ENCODE measurements around the gene CYP4Z1. TPM values are rescaled to one million over a fixed set of nuclear protein-coding genes. Genes with fewer than 3 reads are reported as not detected.
"Not testable (repeated sequence)": the region's sequence is repeated elsewhere in the genome, so short reads cannot be mapped to it uniquely, and the experiment has no call there.

CYP4Z1 gene
- polyA plus RNA-seq, 1 experiment, result not detected

DNA sequence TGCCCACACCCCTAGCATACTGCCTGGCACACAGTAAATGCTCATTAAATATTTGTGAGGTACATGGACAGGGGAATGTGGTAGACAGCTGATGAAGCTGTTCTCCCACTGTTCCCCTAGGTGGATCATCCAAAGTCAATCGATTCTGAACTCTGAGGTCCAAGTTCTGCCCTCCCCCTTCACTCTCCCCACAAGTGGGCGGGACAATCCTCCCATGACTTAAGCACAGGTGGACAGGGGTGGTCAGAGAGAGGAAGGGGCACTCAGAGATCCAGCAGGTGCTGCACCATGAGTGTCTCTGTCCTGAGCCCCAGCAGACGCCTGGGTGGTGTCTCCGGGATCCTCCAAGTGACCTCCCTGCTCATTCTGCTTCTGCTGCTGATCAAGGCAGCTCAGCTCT is 70.2 kb downstream of the CYP4Z1 start, which contains the start of gene CYP4A22:
TSS of gene CYP4A22 (plus strand) at position 244 of the 400 bp plus-strand sequence. CDS start at position 289, 45 bp downstream.
- CTCF ChIA-PET, result no interaction called here

DNA sequence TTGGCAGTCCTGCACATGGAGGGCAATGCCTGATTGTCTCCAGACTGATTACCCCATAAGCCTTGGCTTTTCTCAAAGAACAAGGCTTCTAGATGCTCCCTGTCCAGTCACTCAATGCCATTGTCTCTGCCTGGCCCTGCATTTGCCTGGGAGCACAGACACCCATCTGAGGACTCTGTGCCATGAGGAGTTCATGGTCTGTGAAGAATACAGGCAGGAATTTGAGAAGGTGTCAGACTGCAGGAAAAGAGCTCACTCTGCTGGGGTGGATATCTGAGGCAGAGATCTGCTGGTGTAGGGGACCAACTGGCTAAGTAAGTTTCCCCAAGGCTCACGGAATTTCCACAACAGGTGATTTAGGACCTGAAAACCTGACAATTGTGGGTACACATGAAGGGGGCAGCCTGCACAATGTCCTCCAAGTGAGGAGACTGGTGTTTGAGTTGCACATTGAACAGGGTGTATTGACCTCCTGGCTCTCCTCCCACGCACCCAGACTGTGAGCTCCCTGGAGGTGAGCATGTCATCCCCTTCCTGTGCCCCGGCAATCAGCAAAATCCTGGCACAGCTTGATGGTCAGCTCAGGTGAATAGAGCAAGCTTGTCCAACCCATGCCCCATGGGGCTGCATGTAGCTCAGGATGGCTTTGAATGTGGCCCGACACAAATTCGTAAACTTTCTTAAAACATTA is 71.0 kb downstream of the CYP4Z1 start:
- POLR2A ChIA-PET, result no interaction called here
- CTCF ChIA-PET, result no interaction called here
- H3K4me3 ChIP-seq (ENCODE audit: low read depth, low read length), result no peak overlapping the region

More for the DNA sequence above, 70.2 kb downstream of the CYP4Z1 start, which contains the start of gene CYP4A22:
- DNase-seq (ENCODE audit: low read depth, low spot score), result no peak
- H3K27ac ChIP-seq (ENCODE audit: low read depth, low read length), result no peak within 1 kb of the TSS
- TF ChIP-seq, protein P1, sequence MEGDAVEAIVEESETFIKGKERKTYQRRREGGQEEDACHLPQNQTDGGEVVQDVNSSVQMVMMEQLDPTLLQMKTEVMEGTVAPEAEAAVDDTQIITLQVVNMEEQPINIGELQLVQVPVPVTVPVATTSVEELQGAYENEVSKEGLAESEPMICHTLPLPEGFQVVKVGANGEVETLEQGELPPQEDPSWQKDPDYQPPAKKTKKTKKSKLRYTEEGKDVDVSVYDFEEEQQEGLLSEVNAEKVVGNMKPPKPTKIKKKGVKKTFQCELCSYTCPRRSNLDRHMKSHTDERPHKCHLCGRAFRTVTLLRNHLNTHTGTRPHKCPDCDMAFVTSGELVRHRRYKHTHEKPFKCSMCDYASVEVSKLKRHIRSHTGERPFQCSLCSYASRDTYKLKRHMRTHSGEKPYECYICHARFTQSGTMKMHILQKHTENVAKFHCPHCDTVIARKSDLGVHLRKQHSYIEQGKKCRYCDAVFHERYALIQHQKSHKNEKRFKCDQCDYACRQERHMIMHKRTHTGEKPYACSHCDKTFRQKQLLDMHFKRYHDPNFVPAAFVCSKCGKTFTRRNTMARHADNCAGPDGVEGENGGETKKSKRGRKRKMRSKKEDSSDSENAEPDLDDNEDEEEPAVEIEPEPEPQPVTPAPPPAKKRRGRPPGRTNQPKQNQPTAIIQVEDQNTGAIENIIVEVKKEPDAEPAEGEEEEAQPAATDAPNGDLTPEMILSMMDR (IDR thresholded peaks at IDR 0.05; ENCODE audit: low read depth, low read length), result no peak
- H3K4me3 ChIP-seq (ENCODE audit: low read depth, low read length), result no peak within 1 kb of the TSS
- no peaks in the 10 kb centered on the region for H3K9me3 ChIP-seq (ENCODE audit: control insufficient read depth, insufficient read depth, low read length)
- POLR2A ChIA-PET, result no interaction called here
- H3K27me3 ChIP-seq (ENCODE audit: control insufficient read depth, insufficient read depth, low read length), result no peaks in the 10 kb centered on the region

DNA sequence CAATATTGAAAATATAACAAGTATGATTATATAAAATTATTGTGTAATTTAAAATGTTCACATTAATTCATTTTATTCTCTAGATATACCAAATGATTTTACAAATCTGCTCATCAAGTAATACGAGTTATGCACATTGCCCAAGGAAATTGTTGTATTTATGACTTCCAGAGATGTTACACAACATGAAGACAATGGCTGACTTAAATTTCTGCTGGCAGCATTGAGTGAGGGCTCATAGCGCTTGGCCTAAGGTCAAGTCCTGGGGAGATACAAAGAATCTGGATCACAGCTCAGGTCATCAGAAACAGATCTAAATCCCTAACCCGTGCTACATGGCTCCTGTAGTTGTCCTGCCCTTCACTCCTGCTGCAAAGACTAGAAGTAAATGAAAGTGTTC is 73.3 kb downstream of the CYP4Z1 start:
- H3K9me3 ChIP-seq (ENCODE audit: control insufficient read depth, insufficient read depth, low read length); H3K27ac ChIP-seq (ENCODE audit: low read depth, low read length); H3K4me3 ChIP-seq (ENCODE audit: low read depth, low read length); POLR2A ChIA-PET; H3K27me3 ChIP-seq (ENCODE audit: control insufficient read depth, insufficient read depth, low read length); CTCF ChIA-PET; DNase-seq (ENCODE audit: low read depth, low spot score): not testable (repeated sequence)

More for the DNA sequence above, 71.0 kb downstream of the CYP4Z1 start:
- no peaks in the 10 kb centered on the region for H3K27me3 ChIP-seq (ENCODE audit: control insufficient read depth, insufficient read depth, low read length)
- no peak overlapping the region for H3K27ac ChIP-seq (ENCODE audit: low read depth, low read length)
- TF ChIP-seq, protein P1 (IDR thresholded peaks at IDR 0.05; ENCODE audit: low read depth, low read length), result no peak
- no peak for DNase-seq (ENCODE audit: low read depth, low spot score)
- H3K9me3 ChIP-seq (ENCODE audit: control insufficient read depth, insufficient read depth, low read length), result no peaks in the 10 kb centered on the region

DNA sequence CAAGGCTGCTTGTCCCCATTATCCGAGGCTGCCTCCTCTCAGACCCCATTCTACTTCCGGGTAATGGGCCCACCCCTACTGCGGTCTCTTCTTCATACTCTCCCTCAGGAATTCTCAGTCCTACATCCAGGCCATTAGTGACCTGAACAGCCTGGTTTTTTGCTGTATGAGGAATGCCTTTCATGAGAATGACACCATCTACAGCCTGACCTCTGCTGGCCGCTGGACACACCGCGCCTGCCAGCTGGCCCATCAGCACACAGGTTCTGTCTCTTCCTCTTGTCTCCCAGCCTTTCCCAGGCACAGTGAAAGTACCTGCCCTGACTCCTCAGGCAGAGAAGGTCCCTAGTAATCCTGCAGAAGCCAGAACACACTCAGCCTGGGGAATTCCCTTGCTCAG is 76.6 kb downstream of the CYP4Z1 start:
- CTCF ChIA-PET; H3K27me3 ChIP-seq (ENCODE audit: control insufficient read depth, insufficient read depth, low read length); H3K9me3 ChIP-seq (ENCODE audit: control insufficient read depth, insufficient read depth, low read length); H3K4me3 ChIP-seq (ENCODE audit: low read depth, low read length); H3K27ac ChIP-seq (ENCODE audit: low read depth, low read length); POLR2A ChIA-PET; DNase-seq (ENCODE audit: low read depth, low spot score): not testable (repeated sequence)
- TF ChIP-seq, protein P1 (IDR thresholded peaks at IDR 0.05; ENCODE audit: low read depth, low read length), result peak; percentile 30; the same call in 1 of the 2 replicates

DNA sequence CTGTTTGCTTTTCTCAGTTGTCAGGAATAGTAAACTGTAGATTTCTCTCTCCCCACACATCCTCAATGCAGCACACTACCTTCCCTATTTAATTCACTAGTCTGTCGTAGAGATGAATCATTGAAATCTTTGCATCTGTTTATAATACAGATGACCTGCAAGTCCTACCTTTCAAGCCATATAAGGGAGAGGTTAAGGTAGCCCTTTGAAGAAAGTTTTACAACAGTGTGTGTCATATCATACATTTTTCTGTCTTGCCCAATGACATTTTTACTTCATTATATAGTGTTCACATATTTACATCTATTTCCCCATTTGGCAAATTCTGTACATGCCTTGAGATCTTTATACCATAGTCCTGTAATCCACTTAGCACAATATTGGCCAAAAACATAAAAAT is 79.5 kb downstream of the CYP4Z1 start:
- DNase-seq (ENCODE audit: low read depth, low spot score); H3K27ac ChIP-seq (ENCODE audit: low read depth, low read length); H3K4me3 ChIP-seq (ENCODE audit: low read depth, low read length); CTCF ChIA-PET; H3K27me3 ChIP-seq (ENCODE audit: control insufficient read depth, insufficient read depth, low read length); POLR2A ChIA-PET; H3K9me3 ChIP-seq (ENCODE audit: control insufficient read depth, insufficient read depth, low read length): not testable (repeated sequence)

DNA sequence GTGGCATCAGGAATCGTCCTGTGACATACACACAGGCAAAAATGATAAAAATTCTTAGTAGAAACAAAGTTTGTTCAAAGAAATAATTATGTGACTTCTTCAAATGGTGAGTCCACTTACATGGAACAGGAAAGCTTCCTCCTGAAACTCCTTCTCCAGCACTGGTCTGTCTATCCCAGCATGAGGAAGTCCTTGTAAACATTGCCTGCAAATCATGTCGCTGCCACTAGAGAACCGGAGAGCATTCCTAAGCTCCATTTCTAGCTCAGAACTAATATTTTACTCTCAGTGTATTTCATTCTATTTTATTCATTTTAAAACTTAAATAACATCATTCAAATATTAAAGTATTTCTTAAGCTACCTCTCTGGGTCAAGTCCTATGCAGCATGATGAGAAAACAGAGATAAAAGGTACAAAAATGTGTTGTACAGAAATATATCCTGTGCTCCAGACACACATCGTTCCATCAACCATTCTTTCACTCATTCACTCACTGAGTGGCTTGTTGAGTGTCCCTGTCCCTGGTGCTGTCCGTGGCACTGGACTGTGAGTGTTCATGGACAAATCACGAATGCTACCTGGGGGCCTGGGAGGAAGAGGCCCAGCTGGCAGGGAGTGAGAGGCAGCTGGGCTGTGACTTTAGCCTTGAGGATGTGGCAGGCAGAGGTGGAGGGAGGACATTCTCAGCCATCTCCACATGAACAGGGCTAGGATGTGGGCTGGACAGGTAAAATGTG is 80.2 kb downstream of the CYP4Z1 start:
- POLR2A ChIA-PET, result no interaction called here
- TF ChIP-seq, protein P1 (IDR thresholded peaks at IDR 0.05; ENCODE audit: low read depth, low read length), result no peak
- Histone ChIP-seq H3K4me3 (ENCODE audit: low read depth, low read length) (no peak overlapping the region), H3K27me3 (ENCODE audit: control insufficient read depth, insufficient read depth, low read length) (no peaks in the 10 kb centered on the region), H3K9me3 (ENCODE audit: control insufficient read depth, insufficient read depth, low read length) (no peaks in the 10 kb centered on the region), H3K27ac (ENCODE audit: low read depth, low read length) (no peak overlapping the region)
- no peak for DNase-seq (ENCODE audit: low read depth, low spot score)
- CTCF ChIA-PET, result no interaction called here

DNA sequence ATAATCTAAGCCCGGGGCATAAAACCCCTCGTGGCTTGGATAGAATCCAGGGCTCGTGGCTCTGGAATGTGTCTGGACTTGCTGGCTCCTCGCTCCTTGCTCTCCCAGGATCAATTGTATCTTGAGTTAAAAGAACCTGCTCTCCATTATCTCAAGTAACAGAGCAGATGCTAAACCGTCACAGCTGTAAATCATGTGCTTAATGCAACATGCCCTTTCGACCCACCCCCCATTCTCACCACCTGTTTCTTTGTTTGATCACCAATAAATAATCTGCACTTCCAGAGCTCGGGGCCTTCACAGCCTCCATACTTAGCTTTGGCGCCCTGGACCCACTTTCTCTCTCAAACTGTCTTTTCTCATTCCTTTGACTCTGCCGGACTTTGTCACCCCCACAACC is 82.1 kb downstream of the CYP4Z1 start:
- CTCF ChIA-PET; DNase-seq (ENCODE audit: low read depth, low spot score); POLR2A ChIA-PET; H3K4me3 ChIP-seq (ENCODE audit: low read depth, low read length); H3K27me3 ChIP-seq (ENCODE audit: control insufficient read depth, insufficient read depth, low read length); H3K27ac ChIP-seq (ENCODE audit: low read depth, low read length); H3K9me3 ChIP-seq (ENCODE audit: control insufficient read depth, insufficient read depth, low read length): not testable (repeated sequence)

DNA sequence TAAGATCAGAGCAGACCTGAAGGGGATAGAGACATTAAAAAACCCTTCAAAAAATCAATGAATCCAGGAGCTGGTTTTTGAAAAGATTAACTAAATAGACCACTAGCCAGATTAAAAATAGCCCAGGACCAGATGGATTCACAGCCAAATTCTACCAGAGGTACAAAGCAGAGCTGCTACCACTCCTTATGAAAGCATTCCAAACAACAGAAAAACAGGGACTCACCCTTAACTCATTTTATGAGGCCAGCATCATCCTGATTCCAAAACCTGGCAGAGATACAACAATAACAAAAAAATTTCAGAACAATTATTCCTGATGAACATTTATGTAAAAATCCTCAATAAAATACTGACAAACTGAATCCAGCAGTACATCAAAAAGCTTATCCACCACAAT is 89.4 kb downstream of the CYP4Z1 start:
- H3K9me3 ChIP-seq (ENCODE audit: control insufficient read depth, insufficient read depth, low read length); DNase-seq (ENCODE audit: low read depth, low spot score); POLR2A ChIA-PET; H3K4me3 ChIP-seq (ENCODE audit: low read depth, low read length); H3K27me3 ChIP-seq (ENCODE audit: control insufficient read depth, insufficient read depth, low read length); H3K27ac ChIP-seq (ENCODE audit: low read depth, low read length): not testable (repeated sequence)
- CTCF ChIA-PET, result interaction anchor here (1.0 kb wide), 1 partner anchor 22 kb away, joined by 4 read pairs; no protein-coding TSS in a partner anchor
